HG02981 (cell line): ENCODE measurements around the gene ZNF436.
A peak's percentile ranks its signal among the peaks of the same experiment; 100 is the strongest.
"Not testable (repeated sequence)": the region's sequence is repeated elsewhere in the genome, so short reads cannot be mapped to it uniquely, and the experiment has no call there.

ENCODE experiments used
- ATAC-seq: cut with Tn5 transposase; IDR thresholded peaks from one replicate; pipeline ENCODE4 v1.9.1; 2021; ENCODE audit warnings: mild to moderate bottlenecking, moderate library complexity; ENCODE audit not compliant: unreplicated experiment

The ZNF436 gene

GRCh38 chr1:23393706-23394105, 24.1 kb upstream of the ZNF436 start:
- no peak for ATAC-seq

- no peak for ATAC-seq
These were observed 22.7 kb upstream of the ZNF436 start for GRCh38 chr1:23392125-23392855.

- ATAC-seq = no peak
These were observed 20.2 kb upstream of the ZNF436 start for GRCh38 chr1:23389837-23390321.

DNA sequence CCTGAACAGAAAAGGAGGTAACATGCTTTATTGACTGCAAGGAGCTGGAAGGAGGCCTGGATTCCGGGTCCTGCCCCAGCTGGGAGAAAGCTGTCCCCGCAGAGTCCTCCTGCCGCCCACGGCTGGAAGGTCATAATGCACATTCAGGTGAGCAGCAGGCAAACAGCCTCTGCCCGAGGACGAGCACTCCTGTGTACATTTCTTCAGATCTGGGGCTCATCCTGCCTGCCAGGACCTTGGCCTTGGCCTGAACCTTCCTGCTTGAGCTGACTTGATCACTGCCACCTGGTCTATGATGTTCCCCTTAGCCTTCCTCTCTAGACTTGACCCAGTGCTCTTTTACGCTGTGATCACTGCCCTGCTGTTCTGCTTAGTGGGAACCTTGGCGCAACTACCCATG, 17.9 kb upstream of the ZNF436 start:
- no peak for ATAC-seq

- no peak for ATAC-seq
These were observed 15.5 kb upstream of the ZNF436 start for GRCh38 chr1:23385119-23385621.

GRCh38 chr1:23384312-23385058, 14.8 kb upstream of the ZNF436 start:
- ATAC-seq = no peak

- no peak for ATAC-seq
These were observed 14.1 kb upstream of the ZNF436 start for GRCh38 chr1:23383577-23384311.

- ATAC-seq = no peak
These were observed 11.7 kb upstream of the ZNF436 start for GRCh38 chr1:23381233-23381885.

DNA sequence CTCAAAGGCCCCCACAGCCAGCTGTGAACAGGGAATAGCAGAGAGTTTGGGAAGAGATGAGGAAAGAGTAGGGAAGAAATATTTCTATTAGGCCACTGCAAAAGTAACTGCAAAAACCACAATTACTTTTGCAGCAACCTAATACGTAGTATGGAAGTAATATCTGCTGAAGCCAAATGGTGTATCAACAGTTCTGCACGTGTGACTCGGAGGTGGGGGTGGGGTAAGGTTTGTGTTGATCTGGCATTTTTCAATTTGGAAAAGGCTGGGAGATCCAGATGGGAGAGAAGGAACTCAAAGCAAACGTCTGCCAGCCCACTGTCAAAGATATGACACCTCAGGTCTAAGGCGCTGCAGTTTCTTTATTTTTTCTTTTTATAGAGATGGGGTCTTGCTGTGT, 11.1 kb upstream of the ZNF436 start:
- ATAC-seq = no peak

- not testable (repeated sequence) for ATAC-seq
These were observed 10.6 kb upstream of the ZNF436 start for GRCh38 chr1:23380236-23380635.

DNA sequence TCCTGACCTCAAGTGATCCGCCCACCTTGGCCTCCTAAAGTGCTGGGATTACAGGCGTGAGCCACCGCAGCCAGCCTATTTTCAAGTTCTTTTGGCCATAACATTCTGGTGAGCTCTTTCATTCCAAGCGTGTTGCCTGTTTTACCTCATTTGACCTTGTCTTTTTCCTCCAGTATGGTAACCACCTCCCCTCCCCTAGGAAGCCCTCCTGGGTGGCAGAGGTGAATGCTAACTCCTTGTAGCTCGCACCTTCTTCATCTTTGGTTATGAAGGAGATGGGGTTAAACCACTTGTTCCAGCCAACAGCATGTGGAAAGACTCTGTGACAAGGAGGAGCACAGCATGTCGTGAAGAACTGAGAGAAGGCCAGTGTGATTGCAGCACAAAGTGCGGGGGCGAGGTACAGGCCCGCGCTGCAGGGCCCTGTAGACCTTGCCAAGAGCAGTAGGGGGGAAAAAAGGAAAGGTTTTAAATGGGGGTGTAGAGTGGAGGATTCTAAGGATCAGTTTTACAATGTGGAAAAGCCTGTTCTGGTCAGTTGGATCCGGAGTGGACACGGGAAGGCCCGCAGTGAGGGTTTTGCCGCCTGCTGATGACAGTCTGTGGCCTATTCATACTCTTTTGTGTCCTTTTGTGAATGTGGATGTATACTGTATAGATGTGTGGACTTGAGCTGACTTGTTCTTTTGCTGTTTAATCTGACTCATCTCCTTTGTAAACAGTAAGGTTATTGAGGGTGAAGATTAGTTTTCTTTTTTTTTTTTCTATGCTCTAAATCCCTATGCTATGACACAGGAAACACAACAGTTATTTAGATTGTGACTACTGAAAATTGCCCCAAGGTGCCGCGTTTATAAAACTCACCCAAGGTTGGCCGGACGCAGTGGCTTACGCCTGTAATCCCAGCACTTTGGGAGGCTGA, 7.5 kb upstream of the ZNF436 start:
- no peak for ATAC-seq

- ATAC-seq = not testable (repeated sequence)
These were observed 4.6 kb upstream of the ZNF436 start for GRCh38 chr1:23374079-23374735.

DNA sequence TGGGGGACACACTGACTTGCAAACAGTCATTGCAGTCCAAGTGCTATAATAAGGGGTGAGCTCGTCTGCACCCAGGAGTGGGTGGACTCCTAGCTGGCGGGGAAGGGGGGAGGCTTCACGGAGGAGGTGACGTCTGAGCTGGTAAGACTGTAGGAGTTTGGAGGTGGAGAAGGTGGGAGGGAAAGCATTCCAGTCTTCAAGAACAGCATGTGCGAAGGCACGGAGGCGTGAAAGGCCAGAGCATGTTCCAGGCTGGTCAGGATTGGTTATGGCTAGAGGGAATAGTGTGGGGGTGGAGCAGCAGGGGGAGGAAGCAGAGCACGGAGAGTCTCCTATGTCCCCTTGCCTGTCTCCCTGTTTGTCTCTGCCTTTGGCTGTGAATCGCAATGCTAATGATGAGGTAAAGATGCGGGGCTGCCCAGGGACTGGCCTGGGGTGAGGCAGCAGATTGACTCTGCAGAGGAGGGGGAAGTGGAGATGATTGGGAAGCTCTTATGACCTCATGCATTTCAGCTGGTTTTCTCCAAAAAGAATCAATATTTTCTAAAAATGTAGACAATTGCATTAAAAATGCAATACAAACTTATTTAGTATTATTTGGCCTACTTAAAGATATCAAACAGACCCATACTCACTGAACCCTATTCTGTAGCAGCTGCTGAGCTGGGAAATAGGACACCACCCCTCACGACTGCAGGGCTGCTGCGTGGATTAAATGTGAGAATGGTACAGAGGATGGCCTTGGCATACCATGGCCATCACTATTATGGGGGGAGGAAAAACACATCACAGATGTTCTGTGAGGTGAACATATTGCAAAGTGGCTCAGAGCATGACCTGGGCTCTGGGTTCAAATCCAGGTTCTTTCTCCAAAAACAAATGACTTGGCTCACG, 2.6 kb upstream of the ZNF436 start:
- ATAC-seq = no peak

DNA sequence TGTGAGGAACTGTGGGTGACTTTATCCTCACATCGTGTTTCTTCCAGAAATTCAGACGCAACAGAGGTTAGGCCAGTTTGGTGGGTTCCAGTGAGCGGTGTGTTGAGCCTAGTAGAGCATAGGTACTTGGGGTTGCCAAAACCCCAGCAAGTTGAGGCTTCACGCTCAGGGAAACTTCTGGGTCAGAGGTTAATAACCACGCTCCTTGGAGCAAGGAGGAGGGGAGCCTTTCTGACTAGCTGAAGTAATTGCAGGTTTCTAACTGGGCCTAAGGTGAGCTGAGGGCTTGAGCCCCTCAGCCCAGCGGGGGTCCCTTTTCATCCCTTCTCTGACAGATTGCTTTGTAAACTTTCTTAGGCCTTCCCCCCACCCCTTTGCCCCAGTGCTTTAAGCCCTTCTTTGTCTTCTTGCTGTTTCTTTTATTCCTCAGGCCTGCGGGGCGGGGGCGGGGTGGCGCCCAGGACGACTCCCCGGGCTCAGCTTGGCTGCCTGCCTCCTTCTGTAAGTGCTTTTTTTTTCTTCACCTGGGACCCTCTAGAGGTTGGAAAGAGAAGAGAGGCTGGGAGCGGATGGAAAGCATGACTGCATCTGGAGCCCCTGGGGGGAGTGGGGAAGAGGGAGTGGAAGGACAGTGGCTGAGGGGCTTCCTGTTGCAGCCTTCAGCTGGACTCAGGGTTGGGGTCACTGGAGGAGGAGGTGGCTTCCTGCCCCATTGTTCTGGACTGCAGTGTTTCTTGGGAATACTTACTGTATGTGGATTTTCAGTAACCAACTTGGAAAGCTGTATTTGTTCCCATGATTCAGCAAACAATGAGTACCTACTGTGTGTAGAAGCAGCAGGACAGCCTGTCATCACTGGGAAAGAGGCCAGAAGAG, 1.3 kb upstream of the ZNF436 start:
- ATAC-seq = no peak

GRCh38 chr1:23370330-23370708, 683 bp upstream of the ZNF436 start:
- no peak for ATAC-seq

- ATAC-seq = peak; percentile 67
These were observed 888 bp downstream of the ZNF436 start for GRCh38 chr1:23368562-23369334.
